ENCODE results near the gene MAGEF1. TPM values are rescaled to one million over a fixed set of nuclear protein-coding genes. Genes with fewer than 3 reads are reported as not detected.

The MAGEF1 gene
- total and polyA plus RNA-seq, 2 donors (not counting 1 experiment from before 2014, with no cell fraction given): 9.5 to 26.2 TPM

DNA sequence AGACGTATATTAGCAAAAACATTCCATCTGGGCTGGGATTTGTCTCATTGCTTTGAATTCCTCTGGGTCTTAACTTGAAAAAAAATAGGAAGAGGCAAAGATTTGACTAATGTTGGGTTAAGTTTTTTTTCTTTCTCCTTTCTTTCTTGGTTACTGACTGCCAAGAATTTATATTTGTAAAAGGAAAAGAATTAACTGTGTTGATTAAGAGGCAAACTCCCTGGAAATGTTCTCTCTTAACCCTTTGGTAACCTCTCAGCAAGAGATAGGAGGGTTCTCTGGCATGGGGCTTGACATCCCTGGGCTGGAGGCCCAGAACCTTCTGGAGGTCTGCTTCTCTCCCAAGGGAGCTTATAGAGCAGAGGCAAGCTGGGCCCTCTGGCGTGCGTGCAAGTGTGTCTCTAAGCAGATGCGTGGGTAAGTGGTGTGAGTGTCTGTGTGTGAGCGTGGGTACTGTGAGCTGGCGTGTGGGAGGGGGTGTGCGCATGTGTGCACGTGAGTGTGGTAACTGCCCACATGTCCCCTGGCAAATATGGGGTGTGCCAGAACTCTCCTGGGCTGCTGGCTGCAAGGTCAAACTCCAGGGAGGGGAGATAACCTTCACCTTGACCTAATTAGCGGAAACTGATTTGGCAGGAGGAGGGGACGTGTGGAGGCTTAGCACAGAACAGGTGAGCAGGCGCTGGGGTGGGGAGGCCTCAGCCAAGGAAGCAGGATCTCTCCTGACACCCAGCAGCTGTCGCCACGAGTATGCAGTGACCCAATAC is 49.4 kb upstream of the MAGEF1 start:
- intact Hi-C loops (cut with micrococcal nuclease): no loop called here
- no peak overlapping the region for H3K27ac Mint-ChIP-seq
- no peaks in the 10 kb centered on the region for H3K9me3 ChIP-seq (ENCODE audit: control extremely low read depth in 1 of 3, control insufficient read depth in 2 of 3, insufficient read depth in 1 of 3, low read length in 2 of 3)
- no peak overlapping the region for H3K4me3 Mint-ChIP-seq
- H3K9ac ChIP-seq (ENCODE audit: low read length): no peak overlapping the region
- no peaks in the 10 kb centered on the region for H4K20me1 ChIP-seq (ENCODE audit: control insufficient read depth, insufficient read depth, low read length, poor library complexity, severe bottlenecking)
- H3K79me2 ChIP-seq (ENCODE audit: control insufficient read depth, insufficient read depth, low read length): no peaks in the 10 kb centered on the region
- peaks cover 29% of the 10 kb centered on the region for H3K4me1 Mint-ChIP-seq
- 85% methylated on average over 10 of the region's 13 CpGs for WGBS (ENCODE audit: insufficient coverage)
- H3K27me3 ChIP-seq (replicated peaks in 1 of 4; ENCODE audit: control extremely low read depth in 1 of 4, control insufficient read depth in 3 of 4, insufficient read depth in 4 of 4, low read length in 3 of 4): no peaks in the 10 kb centered on the region
- DNase-seq (no peak), ATAC-seq (ENCODE audit: low read depth) (no peak)
- no peak overlapping the region for H3K4me3 ChIP-seq (ENCODE audit: control extremely low read depth in 1 of 5, extremely low read depth in 1 of 5, insufficient read depth in 1 of 5, low read depth in 2 of 5, low read length in 4 of 5)
- no peak overlapping the region for H2AFZ ChIP-seq (ENCODE audit: insufficient read depth, low read depth, low read length, poor library complexity, severe bottlenecking)
- no peak overlapping the region for H3K4me2 ChIP-seq (replicated peaks; ENCODE audit: low read depth, low read length, poor library complexity, severe bottlenecking)
- H3K9me3 Mint-ChIP-seq (ENCODE audit: insufficient read depth): no peaks in the 10 kb centered on the region
- peaks cover 20 to 30% of the 10 kb centered on the region in 2 donors for H3K4me1 ChIP-seq (ENCODE audit: control insufficient read depth in 2 of 2, insufficient read depth in 2 of 2, low read length in 2 of 2)
- ChIA-PET POLR2A (no interaction called here), CTCF (interaction anchor here (1.4 kb wide), 1 partner anchor 200 kb away, joined by 4 read pairs; the partner anchor contains the start of gene EPHB3)
- H3K36me3 ChIP-seq (replicated peaks in 1 of 2; ENCODE audit: control extremely low read depth in 1 of 2, control insufficient read depth in 1 of 2, extremely low read depth in 1 of 2, insufficient read depth in 2 of 2, low read length in 1 of 2): no peaks in the 10 kb centered on the region
- TF ChIP-seq EZH2 (IDR thresholded peaks at IDR 0.05; ENCODE audit: borderline replicate concordance, insufficient read depth, low read depth, low read length, poor library complexity, severe bottlenecking): no peak
- TF ChIP-seq, protein P1, sequence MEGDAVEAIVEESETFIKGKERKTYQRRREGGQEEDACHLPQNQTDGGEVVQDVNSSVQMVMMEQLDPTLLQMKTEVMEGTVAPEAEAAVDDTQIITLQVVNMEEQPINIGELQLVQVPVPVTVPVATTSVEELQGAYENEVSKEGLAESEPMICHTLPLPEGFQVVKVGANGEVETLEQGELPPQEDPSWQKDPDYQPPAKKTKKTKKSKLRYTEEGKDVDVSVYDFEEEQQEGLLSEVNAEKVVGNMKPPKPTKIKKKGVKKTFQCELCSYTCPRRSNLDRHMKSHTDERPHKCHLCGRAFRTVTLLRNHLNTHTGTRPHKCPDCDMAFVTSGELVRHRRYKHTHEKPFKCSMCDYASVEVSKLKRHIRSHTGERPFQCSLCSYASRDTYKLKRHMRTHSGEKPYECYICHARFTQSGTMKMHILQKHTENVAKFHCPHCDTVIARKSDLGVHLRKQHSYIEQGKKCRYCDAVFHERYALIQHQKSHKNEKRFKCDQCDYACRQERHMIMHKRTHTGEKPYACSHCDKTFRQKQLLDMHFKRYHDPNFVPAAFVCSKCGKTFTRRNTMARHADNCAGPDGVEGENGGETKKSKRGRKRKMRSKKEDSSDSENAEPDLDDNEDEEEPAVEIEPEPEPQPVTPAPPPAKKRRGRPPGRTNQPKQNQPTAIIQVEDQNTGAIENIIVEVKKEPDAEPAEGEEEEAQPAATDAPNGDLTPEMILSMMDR (IDR thresholded peaks at IDR 0.05): no peak
- no peak overlapping the region for H3K27ac ChIP-seq (ENCODE audit: low read length in 2 of 2)
- H3K27me3 Mint-ChIP-seq: no peaks in the 10 kb centered on the region

DNA sequence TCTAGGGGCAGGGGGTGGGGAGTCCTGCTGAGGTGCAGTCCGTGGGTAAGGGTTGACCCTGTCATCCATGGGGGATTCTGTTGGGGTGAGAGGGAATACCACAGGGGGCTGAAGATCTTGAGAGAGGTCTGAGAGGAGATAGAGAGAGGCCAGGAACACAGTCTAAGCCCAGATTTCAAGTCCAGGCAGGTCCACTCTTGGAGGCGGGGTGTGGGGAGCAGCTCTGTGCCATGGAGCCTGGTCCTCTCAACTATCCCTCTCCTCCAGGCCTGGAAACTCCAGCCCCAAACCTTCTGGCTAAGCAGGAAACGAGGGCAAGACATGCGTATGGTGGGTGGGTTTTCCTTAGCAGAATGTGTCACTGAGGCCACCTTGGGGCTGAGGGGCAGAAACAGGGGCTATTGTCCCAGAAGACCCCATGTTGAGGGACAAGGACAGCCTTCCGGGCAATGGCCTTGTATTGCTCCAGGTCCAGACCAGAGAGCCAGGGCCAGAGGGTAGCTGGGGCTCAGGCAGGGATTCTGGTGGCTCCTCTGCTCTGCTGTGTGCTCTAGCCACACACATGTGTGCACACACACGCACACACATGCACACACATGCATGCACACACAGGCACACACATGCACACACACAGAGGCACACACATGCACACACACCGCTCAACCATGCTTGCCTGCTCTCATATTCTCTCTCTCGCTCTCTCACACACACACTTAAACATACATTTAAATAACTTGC is 48.6 kb upstream of the MAGEF1 start:
- POLR2A ChIA-PET: no interaction called here
- peaks cover 29% of the 10 kb centered on the region for H3K4me1 Mint-ChIP-seq

More for the DNA sequence above, 48.6 kb upstream of the MAGEF1 start:
- Histone ChIP-seq H3K9me3 (ENCODE audit: control extremely low read depth in 1 of 3, control insufficient read depth in 2 of 3, insufficient read depth in 1 of 3, low read length in 2 of 3) (no peaks in the 10 kb centered on the region), H3K4me1 (ENCODE audit: control insufficient read depth in 2 of 2, insufficient read depth in 2 of 2, low read length in 2 of 2) (peaks cover 20 to 30% of the 10 kb centered on the region in 2 donors), H3K4me3 (ENCODE audit: control extremely low read depth in 1 of 5, extremely low read depth in 1 of 5, insufficient read depth in 1 of 5, low read depth in 2 of 5, low read length in 4 of 5) (no peak overlapping the region), H3K27me3 (replicated peaks in 1 of 4; ENCODE audit: control extremely low read depth in 1 of 4, control insufficient read depth in 3 of 4, insufficient read depth in 4 of 4, low read length in 3 of 4) (no peaks in the 10 kb centered on the region), H4K20me1 (ENCODE audit: control insufficient read depth, insufficient read depth, low read length, poor library complexity, severe bottlenecking) (no peaks in the 10 kb centered on the region), H3K79me2 (ENCODE audit: control insufficient read depth, insufficient read depth, low read length) (no peaks in the 10 kb centered on the region), H2AFZ (ENCODE audit: insufficient read depth, low read depth, low read length, poor library complexity, severe bottlenecking) (no peak overlapping the region), H3K36me3 (replicated peaks in 1 of 2; ENCODE audit: control extremely low read depth in 1 of 2, control insufficient read depth in 1 of 2, extremely low read depth in 1 of 2, insufficient read depth in 2 of 2, low read length in 1 of 2) (no peaks in the 10 kb centered on the region), H3K4me2 (replicated peaks; ENCODE audit: low read depth, low read length, poor library complexity, severe bottlenecking) (no peak overlapping the region), H3K9ac (ENCODE audit: low read length) (no peak overlapping the region), H3K27ac (ENCODE audit: low read length in 2 of 2) (no peak overlapping the region)
- CTCF ChIA-PET: interaction anchor here (1.4 kb wide), 1 partner anchor 199 kb away, joined by 4 read pairs; the partner anchor contains the start of gene EPHB3
- Mint-ChIP-seq H3K9me3 (ENCODE audit: insufficient read depth) (no peaks in the 10 kb centered on the region), H3K27ac (no peak overlapping the region), H3K27me3 (no peaks in the 10 kb centered on the region), H3K4me3 (no peak overlapping the region)
- TF ChIP-seq, protein P1 (IDR thresholded peaks at IDR 0.05): no peak
- no peak for TF ChIP-seq EZH2 (IDR thresholded peaks at IDR 0.05; ENCODE audit: borderline replicate concordance, insufficient read depth, low read depth, low read length, poor library complexity, severe bottlenecking)
- 93% methylated on average over 6 of the region's 8 CpGs for WGBS (ENCODE audit: insufficient coverage)
- intact Hi-C loops (cut with micrococcal nuclease): no loop called here
- DNase-seq (no peak), ATAC-seq (ENCODE audit: low read depth) (no peak)
